GM12872 (cell line): ENCODE results near the gene OR1M1.

Experiments used
- TF ChIP-seq, protein P1 (sequence below): IDR thresholded peaks from 3 replicates; pipeline ENCODE4 v1.5.1; 2011; ENCODE audit warnings: low read depth, mild to moderate bottlenecking, low read length, moderate library complexity; ENCODE audit not compliant: insufficient read depth

The OR1M1 gene

DNA sequence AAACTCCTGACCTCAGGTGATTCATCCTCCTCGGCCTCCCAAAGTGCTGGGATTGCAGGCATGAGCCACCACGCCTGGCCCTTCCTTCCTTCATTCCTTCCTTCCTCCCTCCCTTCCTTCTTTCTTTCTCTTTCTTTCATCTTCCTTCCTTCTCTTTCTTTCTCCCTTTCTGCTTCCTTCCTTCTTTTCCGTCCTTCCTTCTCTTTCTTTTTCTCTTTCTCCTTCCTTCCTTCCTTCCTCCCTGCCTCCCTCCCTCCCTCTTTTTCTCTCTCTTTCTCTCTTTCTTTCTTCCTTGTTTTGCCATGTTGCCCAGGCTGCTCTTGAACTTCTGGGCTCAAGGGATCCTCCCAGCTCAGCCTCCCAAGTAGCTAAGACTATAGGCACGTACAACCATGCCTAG, 40.2 kb upstream of the OR1M1 start:
- TF ChIP-seq, protein P1, sequence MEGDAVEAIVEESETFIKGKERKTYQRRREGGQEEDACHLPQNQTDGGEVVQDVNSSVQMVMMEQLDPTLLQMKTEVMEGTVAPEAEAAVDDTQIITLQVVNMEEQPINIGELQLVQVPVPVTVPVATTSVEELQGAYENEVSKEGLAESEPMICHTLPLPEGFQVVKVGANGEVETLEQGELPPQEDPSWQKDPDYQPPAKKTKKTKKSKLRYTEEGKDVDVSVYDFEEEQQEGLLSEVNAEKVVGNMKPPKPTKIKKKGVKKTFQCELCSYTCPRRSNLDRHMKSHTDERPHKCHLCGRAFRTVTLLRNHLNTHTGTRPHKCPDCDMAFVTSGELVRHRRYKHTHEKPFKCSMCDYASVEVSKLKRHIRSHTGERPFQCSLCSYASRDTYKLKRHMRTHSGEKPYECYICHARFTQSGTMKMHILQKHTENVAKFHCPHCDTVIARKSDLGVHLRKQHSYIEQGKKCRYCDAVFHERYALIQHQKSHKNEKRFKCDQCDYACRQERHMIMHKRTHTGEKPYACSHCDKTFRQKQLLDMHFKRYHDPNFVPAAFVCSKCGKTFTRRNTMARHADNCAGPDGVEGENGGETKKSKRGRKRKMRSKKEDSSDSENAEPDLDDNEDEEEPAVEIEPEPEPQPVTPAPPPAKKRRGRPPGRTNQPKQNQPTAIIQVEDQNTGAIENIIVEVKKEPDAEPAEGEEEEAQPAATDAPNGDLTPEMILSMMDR: no peak

DNA sequence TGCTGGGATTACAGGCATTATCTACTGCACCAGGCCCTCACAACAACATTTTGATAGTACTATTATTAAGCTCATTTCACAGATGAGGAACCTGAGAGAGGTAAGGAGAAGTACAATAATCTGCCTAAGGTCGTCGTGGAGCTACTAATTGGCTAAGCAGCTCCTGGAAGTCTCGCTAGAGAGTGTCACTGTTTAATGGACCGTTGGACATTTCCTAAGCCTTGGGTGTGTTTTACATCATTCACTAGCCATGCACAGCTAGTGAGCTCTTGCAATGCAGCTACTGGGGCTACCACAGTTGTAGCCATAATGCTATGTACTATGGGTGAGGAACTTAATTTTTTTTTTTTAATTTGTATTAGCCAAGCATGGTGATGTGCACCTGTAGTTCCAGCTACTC, 34.0 kb upstream of the OR1M1 start:
- TF ChIP-seq, protein P1: no peak

DNA sequence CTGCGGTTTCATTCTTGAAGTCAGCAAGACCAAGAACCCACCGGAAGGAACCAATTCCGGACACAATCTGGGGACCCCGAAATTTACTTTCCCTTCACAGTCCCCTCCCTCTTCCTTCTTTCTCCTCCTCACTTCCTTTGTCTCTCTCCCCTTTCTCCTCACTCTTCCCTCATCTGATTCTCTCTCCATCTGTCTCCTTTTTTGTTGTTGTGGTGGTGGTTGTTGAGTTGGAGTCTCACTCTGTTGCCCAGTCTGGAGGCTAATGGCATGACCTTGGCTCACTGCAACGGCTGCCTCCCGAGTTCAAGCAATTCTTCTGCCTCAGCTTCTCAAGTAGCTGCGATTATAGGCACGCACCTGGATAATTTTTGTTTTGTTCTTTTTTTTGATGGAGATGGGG, 32.7 kb upstream of the OR1M1 start:
- TF ChIP-seq, protein P1: no peak

DNA sequence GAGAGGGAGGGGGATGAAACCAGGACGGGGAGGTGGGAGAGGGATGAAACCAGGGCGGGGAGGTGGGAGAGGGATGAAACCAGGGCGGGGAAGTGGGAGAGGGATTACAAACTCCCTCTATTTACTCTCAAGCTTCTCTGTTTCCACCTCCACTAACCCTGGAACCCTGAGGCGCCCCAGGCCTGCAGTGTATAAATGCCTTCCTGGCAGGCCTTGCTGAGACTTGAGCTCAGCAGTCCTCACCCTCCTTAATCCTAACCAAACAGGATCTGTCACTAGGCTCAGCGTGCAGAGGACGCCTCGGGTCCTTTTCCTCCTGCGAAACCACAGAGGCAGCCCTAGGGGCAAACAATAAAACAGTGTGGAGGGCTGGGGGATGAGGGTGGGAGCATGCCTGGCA, 32.1 kb upstream of the OR1M1 start:
- TF ChIP-seq, protein P1: no peak

DNA sequence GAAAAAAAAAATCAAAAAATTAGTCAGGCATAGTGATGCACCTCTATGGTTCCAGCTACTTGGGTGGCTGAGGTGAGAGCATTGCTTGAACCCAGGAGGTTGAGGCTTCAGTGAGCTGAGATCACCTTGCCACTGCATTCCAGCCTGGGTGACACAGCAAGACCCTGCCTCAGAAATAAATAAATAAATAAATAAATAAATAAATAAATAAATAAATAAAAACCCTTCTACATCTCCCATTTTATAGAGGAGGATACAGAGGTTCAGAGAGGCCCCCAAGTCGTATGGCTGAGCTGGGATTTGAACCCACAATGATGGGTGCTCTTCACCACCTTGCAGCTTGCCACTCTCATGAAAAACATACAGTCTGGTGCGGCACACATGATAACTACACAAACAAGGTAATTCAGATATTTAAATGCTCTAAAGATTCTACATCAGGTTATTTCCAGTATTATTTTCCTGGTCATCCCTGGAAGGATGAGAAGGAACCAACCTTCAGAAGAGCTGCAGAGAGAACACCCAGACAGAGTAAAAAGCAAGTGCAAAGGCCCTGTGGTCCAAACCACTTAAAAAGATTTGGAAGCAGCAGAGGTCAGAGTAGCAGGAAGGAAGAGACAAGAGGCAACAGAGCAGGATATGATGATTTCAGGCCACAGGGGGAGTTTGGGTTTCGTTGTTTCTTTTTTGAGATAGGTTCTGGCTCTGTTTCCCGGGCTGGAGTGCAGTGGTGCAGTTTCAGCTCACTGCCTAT, 29.2 kb upstream of the OR1M1 start:
- TF ChIP-seq, protein P1: no peak

DNA sequence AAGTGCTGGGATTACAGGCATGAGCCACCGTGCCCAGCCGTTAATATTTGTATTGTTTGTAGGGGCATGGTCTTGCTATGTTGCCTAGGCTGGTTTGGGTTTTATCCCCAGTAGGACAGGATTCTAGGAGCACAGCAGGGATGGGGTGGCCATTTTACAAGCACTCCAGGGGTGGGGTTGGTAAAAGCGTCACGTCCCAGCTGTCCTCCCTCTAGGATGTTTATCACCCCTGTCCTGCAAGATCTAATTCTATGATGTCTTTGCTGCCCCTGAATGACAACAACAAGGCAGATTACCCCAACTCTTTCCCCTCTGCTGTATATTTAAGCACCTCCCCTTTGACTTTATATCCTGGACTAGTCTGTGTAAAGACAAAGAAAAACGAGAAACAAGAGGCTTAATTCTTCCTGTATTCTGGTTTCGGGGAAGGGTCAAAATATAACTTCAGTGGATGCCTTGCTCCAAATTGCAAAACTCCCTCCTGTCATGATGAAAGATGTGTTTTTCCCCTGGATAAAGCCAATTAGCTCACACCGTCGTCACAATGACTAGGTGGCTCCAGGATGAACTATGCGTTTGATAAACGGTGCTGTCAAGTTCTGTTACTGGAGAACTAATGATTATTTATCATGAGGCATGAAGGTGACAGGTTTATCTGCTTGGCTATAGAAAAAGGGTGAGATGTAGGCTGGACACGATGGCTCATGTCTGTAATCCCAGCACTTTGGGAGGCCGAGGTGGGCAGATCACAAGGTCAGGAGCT, 27.8 kb upstream of the OR1M1 start:
- TF ChIP-seq, protein P1: no peak

DNA sequence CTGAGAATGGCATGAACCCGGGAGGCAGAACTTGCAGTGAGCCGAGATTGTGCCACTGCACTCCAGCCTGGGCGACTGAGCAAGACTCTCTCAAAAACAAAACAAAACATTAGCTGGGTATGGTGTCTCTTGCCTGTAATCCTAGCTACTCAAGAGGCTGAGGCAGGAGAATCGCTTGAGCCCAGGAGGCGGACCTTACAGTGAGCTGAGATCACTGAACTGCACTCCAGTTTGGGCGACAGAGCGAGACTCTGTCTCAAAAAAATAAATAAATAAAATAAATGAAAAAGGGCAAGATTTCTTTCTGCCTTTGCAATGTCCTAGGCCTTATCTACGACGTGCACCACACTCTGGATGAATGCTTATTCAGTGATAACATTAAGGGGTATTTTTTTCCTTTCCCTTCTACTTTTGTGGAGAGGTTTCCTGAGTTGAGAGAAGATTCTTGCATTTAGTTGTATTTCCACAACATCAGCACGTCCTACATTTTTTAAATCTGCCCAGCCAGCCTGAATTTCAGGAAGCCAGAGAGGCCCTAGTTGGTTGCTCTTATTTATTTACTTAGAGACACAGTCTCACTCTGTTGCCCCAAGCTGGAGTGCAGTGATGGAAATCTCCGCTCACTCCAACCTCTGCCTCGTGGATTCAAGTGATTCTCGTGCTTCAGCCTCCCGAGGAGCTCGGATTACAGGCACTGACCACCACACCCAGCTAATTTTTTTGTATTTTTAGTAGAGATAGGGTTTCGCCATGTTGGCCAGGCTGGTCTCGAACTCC, 26.1 kb upstream of the OR1M1 start:
- TF ChIP-seq, protein P1: no peak
